ENCODE data around the gene RPL19. TPM values are rescaled to one million over a fixed set of nuclear protein-coding genes. Genes with fewer than 3 reads are reported as not detected.
A peak's percentile ranks its signal among the peaks of the same experiment; 100 is the strongest.

The RPL19 gene
- total and polyA plus RNA-seq, 2 donors (not counting 3 experiments of a cell fraction or from before 2014, with no cell fraction given), result 1,802 to 1,958 TPM

DNA sequence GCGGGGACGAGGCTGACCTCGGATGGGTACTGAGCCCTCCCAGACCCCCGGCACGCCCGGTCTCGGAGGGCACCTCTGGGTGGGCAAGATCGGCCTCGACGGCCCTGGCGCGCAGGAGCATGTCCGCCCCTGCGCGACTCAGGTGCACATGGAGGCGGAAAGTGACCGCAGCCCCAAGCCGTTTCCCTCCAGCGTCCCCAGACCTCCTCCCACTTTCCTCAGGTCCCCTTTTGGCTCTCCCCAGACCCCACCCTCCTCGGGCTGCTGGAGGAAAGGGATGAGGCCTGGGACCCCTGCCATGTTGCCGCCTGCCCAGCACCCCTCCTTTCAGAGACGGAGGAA lies 10.0 kb downstream of the RPL19 start:
- no peaks in the 10 kb centered on the region for H3K9me1 ChIP-seq (replicated peaks; ENCODE audit: control insufficient read depth, extremely low read depth, insufficient read depth, low read length)
- peak overlapping the region; percentile 72 for H2AFZ ChIP-seq (ENCODE audit: low read depth, low read length)
- H3K79me2 ChIP-seq (ENCODE audit: control insufficient read depth, insufficient read depth, low read length), result no peaks in the 10 kb centered on the region
- BruUV-seq (replicated peaks), result no TSS peak
- dilution Hi-C loops (cut with MboI; ENCODE audit: extremely low pct_ligation_motif_present, low sequenced_read_pairs), result no loop called here
- H3K9ac ChIP-seq (replicated peaks; ENCODE audit: extremely low read depth, insufficient read depth, low read length), result no peak overlapping the region
- H3K27ac ChIP-seq (ENCODE audit: insufficient read depth, low read depth, low read length), result no peak overlapping the region
- H3K9me3 ChIP-seq (replicated peaks; ENCODE audit: control insufficient read depth, insufficient read depth, low read length), result no peaks in the 10 kb centered on the region
- TF ChIP-seq GATA2 (IDR thresholded peaks at IDR 0.05; ENCODE audit: insufficient read depth, insufficient read length, low read depth, low read length), result no peak
- no peak for TF ChIP-seq MYC (IDR thresholded peaks at IDR 0.05; ENCODE audit: low read depth, low read length)
- TF ChIP-seq, protein P1, sequence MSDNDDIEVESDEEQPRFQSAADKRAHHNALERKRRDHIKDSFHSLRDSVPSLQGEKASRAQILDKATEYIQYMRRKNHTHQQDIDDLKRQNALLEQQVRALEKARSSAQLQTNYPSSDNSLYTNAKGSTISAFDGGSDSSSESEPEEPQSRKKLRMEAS (IDR thresholded peaks at IDR 0.05; ENCODE audit: insufficient read depth, insufficient read length), result no peak
- TF ChIP-seq, protein P2, sequence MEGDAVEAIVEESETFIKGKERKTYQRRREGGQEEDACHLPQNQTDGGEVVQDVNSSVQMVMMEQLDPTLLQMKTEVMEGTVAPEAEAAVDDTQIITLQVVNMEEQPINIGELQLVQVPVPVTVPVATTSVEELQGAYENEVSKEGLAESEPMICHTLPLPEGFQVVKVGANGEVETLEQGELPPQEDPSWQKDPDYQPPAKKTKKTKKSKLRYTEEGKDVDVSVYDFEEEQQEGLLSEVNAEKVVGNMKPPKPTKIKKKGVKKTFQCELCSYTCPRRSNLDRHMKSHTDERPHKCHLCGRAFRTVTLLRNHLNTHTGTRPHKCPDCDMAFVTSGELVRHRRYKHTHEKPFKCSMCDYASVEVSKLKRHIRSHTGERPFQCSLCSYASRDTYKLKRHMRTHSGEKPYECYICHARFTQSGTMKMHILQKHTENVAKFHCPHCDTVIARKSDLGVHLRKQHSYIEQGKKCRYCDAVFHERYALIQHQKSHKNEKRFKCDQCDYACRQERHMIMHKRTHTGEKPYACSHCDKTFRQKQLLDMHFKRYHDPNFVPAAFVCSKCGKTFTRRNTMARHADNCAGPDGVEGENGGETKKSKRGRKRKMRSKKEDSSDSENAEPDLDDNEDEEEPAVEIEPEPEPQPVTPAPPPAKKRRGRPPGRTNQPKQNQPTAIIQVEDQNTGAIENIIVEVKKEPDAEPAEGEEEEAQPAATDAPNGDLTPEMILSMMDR (IDR thresholded peaks at IDR 0.05; ENCODE audit: extremely low read depth in 1 of 2, insufficient read depth in 1 of 2, low read depth in 1 of 2, low read length in 2 of 2), result no peak
- TF ChIP-seq EZH2 (IDR thresholded peaks at IDR 0.05; ENCODE audit: borderline replicate concordance, low read depth, low read length, severe bottlenecking), result no peak
- no peak for TF ChIP-seq POLR2AphosphoS5 (IDR thresholded peaks at IDR 0.05; ENCODE audit: insufficient read depth, low read depth, low read length)
- H3K4me1 ChIP-seq (ENCODE audit: control insufficient read depth, extremely low read depth, insufficient read depth, low read length), result peaks cover 5% of the 10 kb centered on the region
- POLR2A ChIA-PET, result no interaction called here
- peak overlapping the region; percentile 45 for H3K4me2 ChIP-seq (ENCODE audit: insufficient read depth, low read length)
- no peak for DNase-seq (ENCODE audit: low read depth, low spot score)
- no peaks in the 10 kb centered on the region for H4K20me1 ChIP-seq (replicated peaks; ENCODE audit: control insufficient read depth, extremely low read depth, insufficient read depth, low read length)
- no peak for FAIRE-seq
- intact Hi-C loops (cut with micrococcal nuclease), result no loop called here
- peaks cover 0 to 2% of the 10 kb centered on the region in 2 experiments for H3K27me3 ChIP-seq (ENCODE audit: control insufficient read depth in 2 of 2, insufficient read depth in 2 of 2, low read length in 2 of 2)
- peak overlapping the region in 2 of 3 experiments; percentile 7 to 27 for H3K4me3 ChIP-seq (replicated peaks in 1 of 3; ENCODE audit: insufficient read depth in 1 of 3, low read depth in 1 of 3, low read length in 3 of 3)
- peaks cover 0 to 2% of the 10 kb centered on the region in 2 experiments for H3K36me3 ChIP-seq (ENCODE audit: control insufficient read depth in 2 of 2, extremely low read depth in 1 of 2, insufficient read depth in 2 of 2, low read length in 2 of 2)
- CTCF ChIA-PET, result interaction anchor here (0.9 to 9.6 kb wide), 4 partner anchors 22 to 46 kb away, joined by 3 to 420 read pairs (median 59); no protein-coding TSS in a partner anchor
